IPS-20b (cell line): ENCODE data around the gene CPT2.

ENCODE experiments used
- H3K27ac ChIP-seq: one replicate; pipeline ENCODE4 v1.5.1; 2013; ENCODE audit warnings: low read length
- H3K27me3 ChIP-seq: 2 replicates; pipeline ENCODE4 v1.6.1; 2013; ENCODE audit warnings: mild to moderate bottlenecking, low read length, inconsistent platforms; ENCODE audit not compliant: insufficient read depth
- H3K36me3 ChIP-seq: 2 replicates; pipeline ENCODE4 v1.6.1; 2013; ENCODE audit warnings: low read depth, mild to moderate bottlenecking, inconsistent platforms, low read length, moderate library complexity; ENCODE audit not compliant: insufficient read depth
- H3K4me1 ChIP-seq: 2 replicates; pipeline ENCODE4 v1.6.1; 2013; ENCODE audit warnings: mild to moderate bottlenecking, control low read depth, inconsistent platforms, low read length, moderate library complexity; ENCODE audit not compliant: insufficient read depth
- H3K4me3 ChIP-seq: 2 replicates; pipeline ENCODE4 v1.5.1; 2013; ENCODE audit warnings: mild to moderate bottlenecking, low read length, inconsistent platforms
- H3K9ac ChIP-seq: 2 replicates; pipeline ENCODE4 v1.6.1; 2013; ENCODE audit warnings: low read depth, mild to moderate bottlenecking, inconsistent platforms, low read length, moderate library complexity
- H3K9me3 ChIP-seq: 2 replicates; pipeline ENCODE4 v1.6.1; 2013; ENCODE audit warnings: mild to moderate bottlenecking, low read depth, low read length, inconsistent platforms; ENCODE audit not compliant: insufficient read depth

The CPT2 gene

DNA sequence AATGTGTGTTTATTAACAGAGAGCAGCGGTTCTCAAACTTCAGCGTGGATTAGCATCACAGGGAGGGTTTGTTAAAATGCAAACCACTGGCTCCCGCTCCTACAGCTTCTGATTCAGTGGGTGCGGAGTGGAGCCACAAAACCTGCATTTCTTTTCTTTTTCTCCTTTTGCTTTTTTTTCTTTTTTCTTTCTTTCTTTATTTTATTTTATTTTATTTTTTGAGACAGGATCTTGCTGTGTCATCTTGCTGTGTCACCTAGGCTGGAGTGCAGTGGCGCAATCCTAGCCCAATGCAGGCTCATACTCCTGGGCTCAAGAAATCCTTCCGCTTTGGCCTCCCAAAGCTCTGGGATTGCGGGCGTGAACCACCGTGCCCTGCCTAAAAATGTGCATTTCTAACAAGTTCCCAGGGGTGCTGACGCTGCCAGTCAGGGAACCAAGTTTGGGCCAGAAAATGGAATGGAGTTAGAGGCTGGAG, 33.3 kb upstream of the CPT2 start:
- H3K27me3 ChIP-seq = no peaks in the 10 kb centered on the region; the same call in 1 of the 2 replicates
- H3K9ac ChIP-seq = no peak overlapping the region; the same call in 1 of the 2 replicates
- H3K9me3 ChIP-seq = no peaks in the 10 kb centered on the region
- no peak overlapping the region for H3K4me3 ChIP-seq
- H3K27ac ChIP-seq = no peak overlapping the region
- H3K4me1 ChIP-seq = peaks cover 10% of the 10 kb centered on the region; the same call in 1 of the 2 replicates
- no peaks in the 10 kb centered on the region for H3K36me3 ChIP-seq

DNA sequence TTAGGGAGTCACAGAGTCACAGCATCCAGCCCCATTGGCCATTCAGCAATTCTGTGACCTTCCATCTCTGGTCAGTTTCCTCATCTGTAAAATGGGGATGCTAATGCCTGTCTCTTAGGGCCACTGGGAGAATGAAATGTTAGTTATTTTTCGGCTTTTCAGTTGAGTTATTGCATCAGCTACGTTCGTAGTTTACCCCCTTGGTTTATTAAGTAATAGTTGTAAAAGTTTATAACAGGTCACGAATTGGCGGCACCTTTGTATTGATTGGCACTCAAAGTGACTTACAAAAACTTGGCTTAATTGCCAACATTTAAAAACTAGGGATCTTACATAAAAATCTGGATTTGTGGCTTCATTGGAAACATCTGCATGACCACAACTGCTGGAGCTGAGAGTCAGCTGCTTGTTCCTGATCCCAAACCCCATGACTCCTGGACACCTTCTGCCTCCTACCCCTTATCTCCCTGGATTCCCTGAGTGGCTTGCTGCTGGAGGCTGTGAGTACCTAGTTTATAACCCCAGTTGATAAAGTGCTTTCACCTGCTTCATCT, 31.1 kb upstream of the CPT2 start:
- H3K27ac ChIP-seq = no peak overlapping the region
- no peaks in the 10 kb centered on the region; the same call in 1 of the 2 replicates for H3K27me3 ChIP-seq

DNA sequence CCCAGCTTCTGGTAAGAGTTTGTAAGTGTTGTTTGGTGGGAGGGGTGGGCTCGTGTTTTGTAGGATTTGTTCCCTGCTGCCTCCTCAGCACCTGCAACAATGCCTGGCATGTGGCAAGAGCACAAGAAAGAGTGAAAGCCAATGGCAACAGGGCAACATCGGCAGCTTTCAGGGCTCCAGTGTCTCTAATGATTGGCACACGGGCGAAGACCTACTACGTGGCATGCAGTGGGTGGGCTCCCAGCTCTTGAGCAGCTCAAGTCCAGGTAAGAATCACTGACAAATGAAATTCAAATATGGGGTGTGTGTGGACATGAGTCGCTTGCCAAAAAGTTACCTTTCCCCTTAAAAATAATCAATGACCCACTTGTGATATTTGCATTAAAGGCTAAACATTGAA, 30.3 kb upstream of the CPT2 start:
- Histone ChIP-seq H3K4me1 (peaks cover 10% of the 10 kb centered on the region; the same call in 1 of the 2 replicates), H3K9ac (no peak overlapping the region), H3K27me3 (no peaks in the 10 kb centered on the region; the same call in 1 of the 2 replicates), H3K4me3 (no peak overlapping the region), H3K36me3 (no peaks in the 10 kb centered on the region), H3K27ac (no peak overlapping the region), H3K9me3 (no peaks in the 10 kb centered on the region)

More for the DNA sequence above, 31.1 kb upstream of the CPT2 start:
- Histone ChIP-seq H3K9ac (no peak overlapping the region), H3K4me3 (no peak overlapping the region), H3K36me3 (no peaks in the 10 kb centered on the region), H3K9me3 (no peaks in the 10 kb centered on the region), H3K4me1 (peaks cover 10% of the 10 kb centered on the region; the same call in 1 of the 2 replicates)

DNA sequence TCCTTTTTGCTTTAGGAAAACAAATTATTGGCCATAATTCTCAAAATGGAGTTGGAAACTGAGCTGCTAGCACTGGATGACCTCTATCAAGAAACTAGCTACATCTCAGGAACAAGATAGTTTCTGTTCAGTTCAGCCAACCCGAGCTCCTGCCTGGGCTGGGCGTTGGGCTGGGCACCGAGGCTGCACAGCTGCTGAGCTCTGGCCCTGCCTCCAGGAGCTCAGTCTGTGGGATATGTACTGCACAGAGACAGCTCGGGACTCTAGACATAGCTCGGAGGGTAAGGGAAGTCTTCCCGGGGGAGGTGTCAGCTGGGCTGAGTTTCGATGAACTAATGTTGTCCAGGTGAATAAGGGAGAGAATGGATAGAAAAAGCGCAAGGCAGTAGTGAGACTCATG, 29.7 kb upstream of the CPT2 start:
- no peak overlapping the region for H3K27ac ChIP-seq
- no peaks in the 10 kb centered on the region for H3K9me3 ChIP-seq
- no peaks in the 10 kb centered on the region; the same call in 1 of the 2 replicates for H3K27me3 ChIP-seq
- no peaks in the 10 kb centered on the region for H3K36me3 ChIP-seq
- H3K4me1 ChIP-seq = peaks cover 10% of the 10 kb centered on the region; the same call in 1 of the 2 replicates
- no peak overlapping the region for H3K9ac ChIP-seq
- no peak overlapping the region for H3K4me3 ChIP-seq

DNA sequence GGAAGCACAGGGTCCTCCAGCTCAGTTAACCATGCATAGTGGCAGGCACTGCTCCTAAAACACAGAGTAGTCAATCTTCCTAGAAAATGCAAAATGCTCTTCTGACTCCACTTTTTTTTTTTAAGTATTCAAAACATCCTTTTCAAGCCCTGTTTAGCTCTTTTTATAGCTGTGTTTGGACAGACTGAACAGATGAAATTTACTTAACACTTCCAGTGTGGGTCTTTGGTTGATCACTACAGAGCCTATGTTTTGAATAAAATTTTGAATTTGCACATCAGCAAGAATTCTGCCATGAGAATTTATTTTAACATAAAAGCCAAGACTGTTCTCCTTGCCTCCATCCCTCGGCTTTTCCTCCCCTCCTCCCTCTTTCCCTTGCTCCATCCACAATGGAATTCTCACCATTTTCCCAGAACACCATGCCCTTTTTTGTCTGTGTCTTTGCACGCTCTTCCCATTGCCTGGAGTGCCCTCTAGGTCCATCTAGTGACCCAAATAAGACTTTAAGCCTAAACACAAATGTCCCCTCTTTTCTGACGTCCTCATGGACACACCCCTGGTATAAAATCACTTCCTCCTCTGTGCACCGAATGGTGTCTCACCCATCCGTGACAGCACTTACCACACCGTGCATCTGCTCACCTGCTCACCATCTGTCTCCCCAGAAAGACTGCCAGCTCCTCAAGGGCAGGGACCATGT, 24.0 kb upstream of the CPT2 start:
- no peaks in the 10 kb centered on the region for H3K36me3 ChIP-seq
- no peak overlapping the region for H3K27ac ChIP-seq
- no peaks in the 10 kb centered on the region for H3K9me3 ChIP-seq
- no peaks in the 10 kb centered on the region for H3K27me3 ChIP-seq
- H3K9ac ChIP-seq = no peak overlapping the region
- 0 out of 2 replicates have a peak, but pooled peaks cover 3% of the 10 kb centered on the region for H3K4me1 ChIP-seq
- H3K4me3 ChIP-seq = no peak overlapping the region

DNA sequence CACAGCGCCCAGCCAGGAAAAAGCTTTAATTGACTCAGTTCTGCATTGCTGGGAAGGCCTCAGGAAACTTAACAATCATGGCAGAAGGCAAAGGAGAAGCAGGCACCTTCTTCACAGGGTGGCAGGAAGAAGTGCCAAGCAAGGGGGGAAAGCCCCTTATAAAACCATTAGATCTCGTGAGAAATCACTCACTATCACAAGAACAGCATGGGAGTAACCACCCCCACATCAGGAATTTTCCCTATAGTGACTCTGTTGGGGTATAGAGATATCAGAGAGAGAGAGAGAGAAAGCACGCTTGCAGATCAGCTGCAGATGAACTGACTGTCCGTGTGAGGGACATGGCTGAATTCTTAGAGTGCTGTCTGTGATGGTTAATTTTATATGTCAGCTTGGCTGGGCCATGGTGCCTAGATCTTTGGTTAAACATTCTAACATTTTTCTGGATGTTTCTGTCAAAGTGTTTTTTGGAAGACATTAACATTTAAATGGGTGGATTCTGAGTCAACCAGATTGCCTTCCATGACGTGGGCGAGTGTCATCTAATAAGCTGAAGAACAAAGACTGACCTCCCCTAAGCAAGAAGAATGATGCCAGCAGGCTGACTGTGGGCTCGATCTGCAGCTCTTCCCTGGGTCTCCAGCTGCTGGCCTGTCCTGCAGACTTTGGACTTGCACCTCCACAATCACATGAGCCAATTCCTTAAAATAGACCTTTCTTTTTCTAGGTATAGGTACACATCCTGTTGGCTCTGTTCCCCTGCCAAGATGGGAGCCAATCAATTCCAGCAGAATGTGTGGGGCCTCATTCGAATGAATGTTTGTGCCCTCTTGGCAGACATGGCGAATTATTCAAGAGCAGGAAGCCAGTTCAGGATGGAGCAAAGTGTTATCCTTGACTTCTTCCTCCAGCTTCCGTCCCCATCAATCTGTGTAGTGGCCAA, 21.4 kb upstream of the CPT2 start:
- Histone ChIP-seq H3K36me3 (no peaks in the 10 kb centered on the region), H3K4me3 (no peak overlapping the region), H3K27me3 (0 out of 2 replicates have a peak, but pooled peaks cover 3% of the 10 kb centered on the region), H3K4me1 (0 out of 2 replicates have a peak, but pooled peaks cover 3% of the 10 kb centered on the region), H3K9me3 (no peaks in the 10 kb centered on the region), H3K9ac (no peak overlapping the region), H3K27ac (no peak overlapping the region)

DNA sequence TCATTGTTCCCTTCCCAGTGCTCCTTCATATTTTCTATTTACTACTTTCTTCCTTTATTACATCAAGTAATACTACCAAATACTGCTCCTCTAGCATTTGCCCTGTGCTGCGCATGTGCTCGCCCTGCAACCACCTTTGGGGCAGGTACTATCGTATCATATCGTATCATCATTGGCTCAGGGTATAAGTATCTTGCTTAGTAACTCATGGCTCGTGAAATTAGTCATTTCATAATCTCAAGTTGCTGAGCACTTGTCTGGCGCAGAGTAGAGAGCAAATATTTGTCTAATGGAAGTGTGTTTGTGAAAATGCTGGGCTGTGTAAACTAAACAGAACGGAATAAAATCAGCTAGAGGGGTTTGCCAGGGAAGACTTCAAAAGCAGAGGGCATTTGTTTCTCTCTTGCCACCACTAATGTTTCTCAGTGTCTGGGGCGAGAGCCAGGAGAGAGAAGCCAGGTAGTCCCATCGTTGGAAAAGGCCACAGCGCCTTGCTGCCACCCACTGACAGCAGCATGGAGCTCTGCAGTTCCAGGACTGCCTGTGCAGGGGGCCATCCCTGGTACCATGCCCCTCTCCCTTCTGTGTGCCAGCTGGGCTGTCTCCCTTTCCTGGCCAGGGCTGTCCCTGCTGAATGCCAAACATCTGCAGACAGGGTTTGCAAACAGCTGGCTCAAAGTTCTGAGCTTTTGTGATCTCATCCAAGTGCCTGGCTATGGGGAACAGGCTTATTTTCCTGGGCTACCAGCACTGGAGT, 20.0 kb upstream of the CPT2 start:
- H3K36me3 ChIP-seq = no peaks in the 10 kb centered on the region
- H3K9me3 ChIP-seq = no peaks in the 10 kb centered on the region
- 0 out of 2 replicates have a peak, but pooled peaks cover 3% of the 10 kb centered on the region for H3K4me1 ChIP-seq
- 0 out of 2 replicates have a peak, but pooled peaks cover 3% of the 10 kb centered on the region for H3K27me3 ChIP-seq
- no peak overlapping the region for H3K9ac ChIP-seq
- H3K4me3 ChIP-seq = no peak overlapping the region
- H3K27ac ChIP-seq = no peak overlapping the region

DNA sequence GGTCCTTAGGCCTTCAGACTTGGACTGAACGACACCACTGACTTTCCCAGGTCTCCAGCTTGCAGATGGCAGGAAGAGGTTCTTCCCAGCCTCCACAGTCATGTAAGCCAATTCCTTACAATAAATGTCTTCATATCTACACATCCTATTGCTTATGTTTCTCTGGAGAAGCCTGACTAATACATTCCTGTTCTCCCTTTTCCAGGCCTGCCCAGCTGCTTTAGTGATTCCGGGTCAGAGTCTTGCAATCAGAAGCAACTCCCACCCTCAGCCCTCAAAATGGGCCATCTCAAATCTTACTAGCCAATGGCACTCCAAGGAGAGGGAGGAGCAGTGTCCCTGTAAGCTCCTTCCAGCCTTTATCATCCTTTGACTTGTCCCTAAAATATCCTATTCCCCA, 16.4 kb upstream of the CPT2 start:
- Histone ChIP-seq H3K27ac (no peak overlapping the region), H3K36me3 (no peaks in the 10 kb centered on the region), H3K9ac (no peak overlapping the region), H3K4me3 (no peak overlapping the region), H3K4me1 (no peaks in the 10 kb centered on the region), H3K27me3 (0 out of 2 replicates have a peak, but pooled peaks cover 3% of the 10 kb centered on the region), H3K9me3 (no peaks in the 10 kb centered on the region)

DNA sequence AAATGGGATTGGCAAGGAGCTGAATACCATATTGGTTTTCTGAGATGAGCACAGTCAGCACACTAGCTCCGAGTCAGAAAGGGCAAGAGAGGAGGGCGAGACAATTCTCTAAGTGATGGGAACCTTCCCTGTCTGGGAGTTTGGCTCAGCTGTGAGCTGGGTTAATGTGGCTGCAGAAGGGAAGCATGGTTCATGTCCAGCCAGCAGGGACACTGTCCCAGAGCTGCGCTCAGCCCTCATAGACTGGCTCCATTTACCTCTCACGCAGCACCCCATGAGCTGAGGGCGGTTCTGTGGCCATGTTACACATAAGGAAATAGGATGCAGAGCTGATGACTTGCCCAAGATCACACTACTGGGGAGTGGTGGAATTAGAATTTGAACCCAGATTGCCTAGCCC, 15.7 kb upstream of the CPT2 start:
- no peaks in the 10 kb centered on the region for H3K9me3 ChIP-seq
- no peaks in the 10 kb centered on the region for H3K36me3 ChIP-seq
- H3K9ac ChIP-seq = no peak overlapping the region
- H3K27ac ChIP-seq = no peak overlapping the region
- no peaks in the 10 kb centered on the region for H3K4me1 ChIP-seq
- no peak overlapping the region for H3K4me3 ChIP-seq
- H3K27me3 ChIP-seq = 0 out of 2 replicates have a peak, but pooled peaks cover 3% of the 10 kb centered on the region

DNA sequence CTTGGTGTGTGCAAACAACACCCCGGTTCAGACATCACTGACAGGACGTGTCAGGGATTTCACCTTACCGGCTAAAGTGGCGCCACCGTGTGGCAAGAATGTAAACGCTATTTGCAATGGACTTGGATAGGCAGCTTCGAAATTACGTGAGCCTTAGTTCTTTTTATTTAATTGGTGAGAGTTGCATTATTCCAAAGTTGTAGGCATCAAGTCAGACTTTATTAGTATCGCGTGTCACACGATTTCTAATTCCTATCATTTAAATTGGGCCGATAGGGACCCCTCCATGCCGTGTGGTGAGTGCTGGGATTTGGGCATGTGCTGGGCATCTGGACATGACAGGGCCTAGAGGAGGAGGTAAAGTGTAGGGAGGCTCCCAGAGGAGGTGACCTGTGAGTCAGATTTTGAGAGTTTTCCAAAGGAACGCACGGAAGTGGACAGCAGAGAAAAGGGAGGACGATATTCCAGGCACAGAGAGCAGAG, 14.5 kb upstream of the CPT2 start:
- no peak overlapping the region for H3K27ac ChIP-seq

DNA sequence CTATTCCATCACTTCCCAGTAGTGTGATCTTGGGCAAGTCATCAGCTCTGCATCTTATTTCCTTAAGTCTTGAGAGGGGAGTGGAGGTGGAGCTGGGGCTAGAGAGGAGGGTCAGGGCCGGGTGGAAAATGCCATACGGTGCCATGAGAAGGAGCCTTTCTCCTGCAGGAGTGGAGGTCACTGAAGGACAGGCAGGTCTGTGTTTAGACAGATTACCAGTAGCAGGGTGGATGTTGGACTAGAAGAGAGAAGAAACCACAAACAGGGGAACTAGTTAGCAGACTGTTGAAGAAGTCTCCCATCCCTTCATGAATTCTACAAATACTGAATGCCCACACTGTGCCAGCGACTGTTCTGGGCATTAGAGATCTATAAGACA, 13.9 kb upstream of the CPT2 start:
- no peak overlapping the region for H3K9ac ChIP-seq
- no peaks in the 10 kb centered on the region for H3K9me3 ChIP-seq
- H3K27me3 ChIP-seq = 0 out of 2 replicates have a peak, but pooled peaks cover 3% of the 10 kb centered on the region
- no peaks in the 10 kb centered on the region for H3K36me3 ChIP-seq
- no peak overlapping the region for H3K27ac ChIP-seq
- H3K4me1 ChIP-seq = no peaks in the 10 kb centered on the region
- H3K4me3 ChIP-seq = no peak overlapping the region

More for the DNA sequence above, 14.5 kb upstream of the CPT2 start:
- Histone ChIP-seq H3K27me3 (0 out of 2 replicates have a peak, but pooled peaks cover 3% of the 10 kb centered on the region), H3K36me3 (no peaks in the 10 kb centered on the region), H3K9me3 (no peaks in the 10 kb centered on the region), H3K4me1 (no peaks in the 10 kb centered on the region), H3K4me3 (no peak overlapping the region), H3K9ac (no peak overlapping the region)
